GM12892 (cell line): ENCODE data around the gene RNF212.
"Not testable (repeated sequence)": the region's sequence is repeated elsewhere in the genome, so short reads cannot be mapped to it uniquely, and the experiment has no call there.

Experiments used
- POLR2A ChIP-seq: IDR thresholded peaks from 2 replicates; pipeline ENCODE4 v1.6.1; 2011; ENCODE audit warnings: low read depth, low read length, control low read depth
- POLR2AphosphoS5 ChIP-seq: IDR thresholded peaks from 2 replicates; pipeline ENCODE4 v1.6.1; 2011; ENCODE audit warnings: low read depth, low read length, control low read depth
- TAF1 ChIP-seq: IDR thresholded peaks from 2 replicates; pipeline ENCODE4 v1.6.1; 2011; ENCODE audit warnings: low read depth, mild to moderate bottlenecking, control low read depth, low read length, borderline replicate concordance

DNA sequence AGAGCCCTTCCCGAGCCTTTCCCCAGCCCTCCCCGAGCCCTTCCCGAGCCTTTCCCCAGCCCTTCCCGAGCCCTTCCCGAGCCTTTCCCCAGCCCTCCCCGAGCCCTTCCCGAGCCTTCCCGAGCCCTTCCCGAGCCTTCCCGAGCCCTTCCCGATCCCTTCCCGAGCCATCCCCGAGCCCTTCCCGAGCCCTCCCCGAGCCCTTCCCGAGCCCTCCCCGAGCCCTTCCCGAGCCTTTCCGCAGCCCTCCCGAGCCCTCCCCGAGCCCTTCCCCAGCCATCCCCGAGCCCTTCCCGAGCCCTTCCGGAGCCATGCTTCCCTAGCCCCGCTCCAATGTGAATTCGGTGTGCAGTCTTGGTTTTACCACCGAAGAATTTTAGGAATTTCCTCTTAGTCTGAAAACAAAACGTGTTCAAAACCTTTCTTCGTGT is 66.8 kb downstream of the RNF212 start:
- TF ChIP-seq POLR2AphosphoS5, POLR2A, TAF1: not testable (repeated sequence)
